ENCODE results near the gene LMX1B.

- TF ChIP-seq CTCF (IDR thresholded peaks at IDR 0.05) (no peak), POLR2A (IDR thresholded peaks at IDR 0.05) (no peak)
These were observed 129.3 kb downstream of the LMX1B start for GRCh38 chr9:126743041-126743440.
